ENCODE measurements around the gene CATSPERZ.
"Not testable (repeated sequence)": the region's sequence is repeated elsewhere in the genome, so short reads cannot be mapped to it uniquely, and the experiment has no call there.

The CATSPERZ gene

DNA sequence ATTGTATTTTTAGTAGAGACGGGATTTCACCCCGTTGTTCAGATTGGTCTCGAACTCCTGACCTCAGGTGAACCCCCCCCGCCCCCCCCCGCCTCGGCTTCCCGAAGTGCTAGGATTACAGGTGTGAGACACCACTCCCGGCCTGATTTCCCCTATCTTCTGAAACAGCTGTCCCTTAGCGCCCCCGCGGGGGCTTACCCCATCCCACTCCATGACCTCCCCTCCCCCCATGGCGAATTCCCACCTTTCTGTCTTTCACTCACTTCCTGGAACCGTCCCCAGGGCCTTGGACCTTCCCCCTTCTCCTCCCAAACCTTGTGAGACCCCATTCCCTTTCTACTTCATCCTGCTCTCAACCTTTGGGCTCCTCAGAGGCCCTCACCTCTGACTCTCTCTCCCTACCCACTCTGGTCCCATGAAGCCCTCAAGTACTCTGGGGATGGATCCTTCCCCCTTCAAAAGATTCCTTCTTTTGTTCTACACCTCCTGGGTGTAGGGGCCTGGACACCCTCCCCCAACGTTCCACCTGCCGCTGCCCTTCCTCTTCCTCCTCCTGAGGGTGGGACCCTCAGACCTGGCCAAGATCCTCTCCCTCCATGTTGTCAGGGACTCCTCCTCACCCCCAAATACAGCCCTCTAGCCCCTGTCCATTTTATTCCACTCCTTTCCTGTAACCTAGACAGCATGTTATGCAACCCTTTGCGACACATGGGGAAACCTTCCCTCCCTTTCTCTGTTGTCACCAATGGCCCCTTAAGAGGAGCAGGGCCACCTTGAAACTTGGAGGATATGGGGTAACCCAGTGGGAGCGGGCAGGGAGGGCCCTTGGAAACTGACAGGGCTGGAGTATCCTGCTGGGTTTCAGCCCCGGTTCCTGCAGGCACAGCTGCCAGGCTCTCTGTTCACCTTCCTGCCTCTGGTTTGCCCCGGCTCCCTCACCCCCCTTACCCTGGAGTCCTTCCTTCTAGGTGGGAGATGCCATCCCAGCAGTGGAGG lies 18.9 kb downstream of the CATSPERZ start:
- no peak for DNase-seq (ENCODE audit: low read depth in 3 of 3, low spot score in 1 of 3)

DNA sequence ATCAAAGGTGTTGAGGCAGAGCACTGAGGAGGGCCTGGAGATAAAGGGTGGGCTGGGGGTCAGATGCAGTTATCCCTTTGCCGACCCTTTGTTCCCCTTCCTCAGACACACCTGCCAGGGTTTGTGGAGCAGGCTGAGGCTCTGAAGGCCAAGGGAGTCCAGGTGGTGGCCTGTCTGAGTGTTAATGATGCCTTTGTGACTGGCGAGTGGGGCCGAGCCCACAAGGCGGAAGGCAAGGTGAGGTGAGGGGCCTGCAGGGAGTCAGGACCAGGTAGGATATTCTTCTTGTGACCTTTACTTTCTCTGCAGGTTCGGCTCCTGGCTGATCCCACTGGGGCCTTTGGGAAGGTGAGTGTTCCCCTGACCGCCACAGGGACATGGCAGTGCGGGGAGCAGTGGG lies 20.4 kb downstream of the CATSPERZ start:
- no peak for DNase-seq (ENCODE audit: low read depth in 3 of 3, low spot score in 1 of 3)

DNA sequence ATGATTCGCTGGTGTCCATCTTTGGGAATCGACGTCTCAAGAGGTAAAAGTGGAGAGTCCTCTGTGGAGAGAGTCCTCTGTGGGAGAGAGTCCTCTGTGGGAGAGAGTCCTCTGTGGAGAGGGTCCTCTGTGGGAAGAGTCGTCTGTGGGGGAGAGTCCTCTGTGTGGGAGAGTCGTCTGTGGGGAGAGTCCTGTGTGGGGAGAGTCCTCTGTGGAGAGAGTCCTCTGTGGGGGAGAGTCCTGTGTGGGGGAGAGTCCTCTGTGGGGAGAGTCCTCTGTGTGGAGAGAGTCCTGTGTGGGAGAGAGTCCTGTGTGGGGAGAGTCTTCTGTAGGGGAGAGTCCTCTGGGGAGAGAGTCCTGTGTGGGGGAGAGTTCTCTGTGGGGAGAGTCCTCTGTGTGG lies 20.9 kb downstream of the CATSPERZ start:
- no peak for DNase-seq (ENCODE audit: low read depth in 3 of 3, low spot score in 1 of 3)

DNA sequence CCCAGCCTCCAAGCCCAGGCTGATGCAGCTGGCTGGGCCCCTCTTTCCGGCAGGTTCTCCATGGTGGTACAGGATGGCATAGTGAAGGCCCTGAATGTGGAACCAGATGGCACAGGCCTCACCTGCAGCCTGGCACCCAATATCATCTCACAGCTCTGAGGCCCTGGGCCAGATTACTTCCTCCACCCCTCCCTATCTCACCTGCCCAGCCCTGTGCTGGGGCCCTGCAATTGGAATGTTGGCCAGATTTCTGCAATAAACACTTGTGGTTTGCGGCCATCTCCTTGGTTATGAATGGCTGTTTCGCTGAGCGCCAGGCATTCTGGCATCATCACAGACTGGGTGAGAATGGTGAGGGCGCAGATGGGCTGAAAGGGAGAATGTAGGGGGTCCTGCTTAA lies 21.4 kb downstream of the CATSPERZ start:
- DNase-seq (ENCODE audit: low read depth in 3 of 3, low spot score in 1 of 3): no peak

DNA sequence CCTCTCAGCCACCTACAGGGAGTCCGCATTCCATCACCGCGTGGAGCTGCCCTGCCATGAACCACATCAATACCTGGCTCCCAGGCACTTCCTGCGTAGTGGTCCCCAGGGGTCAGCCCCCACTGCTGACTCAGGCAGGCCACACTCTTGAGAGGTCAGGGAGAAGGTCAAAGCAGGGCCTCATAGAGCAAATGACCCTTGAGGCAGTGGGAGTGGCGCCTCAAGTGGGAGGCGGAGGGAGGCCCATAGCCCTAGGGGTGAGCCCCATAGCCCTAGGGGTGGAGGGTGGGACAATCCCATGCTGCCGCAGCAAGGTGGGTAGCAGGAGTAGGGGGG lies 22.7 kb downstream of the CATSPERZ start:
- DNase-seq (ENCODE audit: low read depth in 3 of 3, low spot score in 1 of 3): no peak

DNA sequence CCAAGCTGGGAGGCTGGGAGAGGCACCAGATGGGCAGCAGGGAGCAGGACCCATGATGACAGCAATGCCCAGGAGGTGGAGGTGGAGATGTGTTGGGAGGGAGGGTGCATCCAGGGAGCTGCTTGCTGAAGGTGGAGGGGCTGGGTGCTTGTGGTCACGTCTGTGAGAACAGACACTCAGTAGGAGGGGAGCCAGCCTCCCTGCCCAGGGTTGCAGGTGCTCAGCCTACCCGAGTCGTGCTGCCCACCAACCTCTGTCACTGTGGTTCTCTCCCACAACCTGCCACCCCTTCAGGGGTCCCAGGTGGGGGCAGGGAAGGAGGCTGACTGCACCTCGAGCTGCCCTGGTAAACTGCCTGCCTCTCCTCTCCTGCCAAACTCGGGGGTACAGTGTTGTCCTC lies 23.2 kb downstream of the CATSPERZ start:
- no peak for DNase-seq (ENCODE audit: low read depth in 3 of 3, low spot score in 1 of 3)

DNA sequence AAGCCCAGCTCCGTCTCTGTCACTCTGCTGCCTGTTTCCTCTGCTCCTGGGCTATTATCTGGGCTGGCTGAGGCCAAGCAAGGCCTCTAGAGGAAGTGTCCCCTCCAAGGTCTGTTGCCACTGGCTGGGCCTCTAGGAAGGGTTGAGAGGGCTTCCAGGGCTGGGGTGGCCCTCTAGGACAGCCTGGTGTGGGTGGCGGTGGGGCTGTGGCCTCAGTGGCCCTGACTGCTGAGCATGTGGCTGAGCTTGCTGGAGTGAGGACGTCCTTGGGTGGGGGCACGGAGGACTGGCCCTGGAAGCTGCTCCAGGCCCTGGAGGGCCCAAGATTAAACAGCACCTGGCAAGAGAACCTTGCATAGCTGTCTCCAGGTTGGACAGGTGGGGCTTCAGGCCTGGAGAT lies 23.8 kb downstream of the CATSPERZ start:
- not testable (repeated sequence) for DNase-seq (ENCODE audit: low read depth in 3 of 3, low spot score in 1 of 3)

DNA sequence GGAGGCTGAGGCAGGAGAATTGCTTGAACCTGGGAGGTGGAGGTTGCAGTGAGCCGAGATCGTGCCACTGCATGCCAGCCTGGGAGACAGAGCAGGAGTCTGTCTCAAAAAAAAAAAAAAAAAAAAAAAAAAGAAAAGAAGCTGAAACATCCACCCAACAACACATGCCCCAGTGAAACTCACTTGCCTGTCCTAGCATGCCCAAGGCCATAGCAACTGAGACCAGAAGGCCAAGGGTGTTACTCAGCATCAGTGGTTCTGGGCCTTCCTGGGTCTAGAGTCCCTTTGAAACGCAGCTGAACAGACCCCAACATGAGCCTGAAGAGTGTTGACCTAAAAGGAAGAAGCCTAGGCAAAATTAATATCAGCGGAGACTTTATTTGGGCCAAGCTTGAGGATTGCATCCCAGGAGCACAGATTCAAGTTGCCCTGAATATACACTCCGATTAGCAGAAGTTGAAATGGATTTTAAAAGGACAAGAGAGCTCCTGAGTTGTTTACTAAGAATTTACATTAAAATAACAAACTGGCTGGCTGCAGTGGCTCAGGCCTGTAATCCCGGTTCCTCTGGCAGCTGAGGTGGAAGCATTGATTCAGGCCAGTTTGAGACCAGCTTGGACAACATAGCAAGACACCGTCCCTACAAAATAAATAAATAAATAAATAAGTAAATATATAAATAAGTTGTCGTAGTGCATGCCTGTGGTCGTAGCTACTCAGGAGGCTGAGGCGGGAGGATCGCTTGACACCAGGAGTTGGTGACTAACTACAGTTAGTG lies 24.7 kb downstream of the CATSPERZ start:
- no peak for DNase-seq (ENCODE audit: low read depth in 3 of 3, low spot score in 1 of 3)

DNA sequence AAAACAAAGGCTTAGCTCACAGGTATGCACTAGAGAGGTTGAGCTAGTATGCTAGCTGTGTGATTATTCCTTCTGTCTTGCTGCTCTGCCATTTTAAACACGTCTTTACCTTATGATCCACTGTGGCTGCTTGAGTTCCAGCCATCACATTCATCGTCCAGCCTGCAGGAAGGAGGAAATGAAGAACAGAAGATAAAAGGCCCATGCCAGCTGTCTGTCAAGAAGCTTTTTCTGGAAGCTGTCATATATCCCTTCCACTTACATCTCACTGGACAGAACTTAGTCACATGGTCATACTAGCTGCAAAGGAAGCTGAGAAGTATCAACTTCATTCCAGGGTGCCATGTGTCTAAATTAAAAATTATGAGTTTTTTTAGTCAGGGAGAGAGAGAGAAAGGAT lies 27.2 kb downstream of the CATSPERZ start:
- no peak for DNase-seq (ENCODE audit: low read depth in 3 of 3, low spot score in 1 of 3)

DNA sequence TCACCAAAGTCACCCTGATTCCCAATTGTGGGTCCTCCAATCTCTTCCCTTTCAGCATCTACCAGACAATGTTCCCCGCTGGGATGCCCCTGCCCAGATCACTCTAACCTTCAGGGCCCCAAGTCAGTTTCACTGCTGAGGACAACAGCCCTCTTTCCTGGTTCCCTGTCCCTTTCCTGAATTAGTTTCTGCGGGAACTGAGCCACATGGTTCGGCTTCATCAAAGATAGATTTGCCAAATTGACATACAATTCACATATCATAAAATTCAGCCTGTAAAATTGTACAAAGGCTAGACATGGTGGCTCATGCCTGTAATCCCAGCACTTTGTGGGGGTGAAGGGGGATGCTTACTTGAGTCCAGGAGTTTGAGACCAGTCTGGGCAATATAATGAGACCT lies 27.8 kb downstream of the CATSPERZ start:
- DNase-seq (ENCODE audit: low read depth in 3 of 3, low spot score in 1 of 3): no peak

DNA sequence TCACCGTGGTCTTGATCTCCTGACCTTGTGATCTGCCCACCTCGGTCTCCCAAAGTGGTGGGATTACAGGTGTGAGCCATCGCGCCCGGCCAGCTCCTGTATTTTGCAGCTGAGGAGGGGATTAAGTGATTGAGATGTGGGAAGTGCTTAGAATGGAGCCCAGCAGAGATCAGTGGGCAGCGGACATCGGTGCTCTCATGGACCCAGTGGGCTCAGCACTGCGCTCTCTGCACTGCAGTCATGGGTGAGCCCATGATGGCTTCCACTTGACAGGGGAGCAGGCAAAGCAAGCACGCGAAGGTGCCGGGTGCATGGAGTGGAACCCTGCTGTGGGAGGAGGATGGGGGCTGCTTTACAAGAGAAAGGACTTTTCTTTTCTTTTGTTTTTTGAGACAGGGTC lies 30.7 kb downstream of the CATSPERZ start:
- DNase-seq (ENCODE audit: low read depth in 3 of 3, low spot score in 1 of 3): no peak

DNA sequence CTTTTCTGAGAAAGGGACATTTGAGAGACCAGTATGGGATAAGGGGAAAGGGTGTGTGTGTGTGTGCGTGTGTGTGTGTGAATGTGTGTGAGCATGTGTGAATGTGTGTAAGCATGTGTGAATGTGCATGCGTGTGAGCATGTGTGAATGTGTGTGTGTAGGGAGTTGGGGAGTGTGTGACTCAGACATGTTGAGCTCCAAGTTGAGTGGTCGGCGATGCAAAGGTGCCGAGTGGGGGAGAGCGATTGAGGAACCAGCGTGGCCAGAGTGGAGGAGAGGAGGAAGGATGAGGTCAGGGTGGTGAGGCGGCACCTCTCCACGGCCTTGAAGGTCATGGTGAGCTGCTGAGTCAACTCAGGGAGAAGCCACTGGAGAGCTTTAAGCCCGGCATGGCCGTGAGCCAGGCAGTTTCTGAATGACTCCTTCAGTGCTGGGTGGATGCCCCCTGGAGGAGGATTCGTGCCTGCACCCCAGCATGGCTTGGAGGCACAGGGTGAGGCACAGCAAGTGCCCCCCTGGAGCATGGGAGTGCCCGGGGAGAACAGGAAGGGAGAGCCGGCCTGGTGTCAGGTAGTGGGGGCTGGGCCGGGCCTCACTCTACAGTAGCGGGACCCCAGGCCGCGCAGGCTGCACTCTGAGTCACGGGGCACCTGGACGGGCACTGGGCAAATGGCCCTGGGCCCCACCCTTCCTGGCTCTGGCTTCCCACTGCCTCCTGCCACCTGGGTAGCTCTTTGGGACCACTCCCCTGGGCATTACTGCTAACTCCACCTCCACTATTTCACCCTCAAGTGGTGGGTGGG lies 31.6 kb downstream of the CATSPERZ start:
- peak in 2 of 3 donors; percentile 23 to 34 for DNase-seq (ENCODE audit: low read depth in 3 of 3, low spot score in 1 of 3)

DNA sequence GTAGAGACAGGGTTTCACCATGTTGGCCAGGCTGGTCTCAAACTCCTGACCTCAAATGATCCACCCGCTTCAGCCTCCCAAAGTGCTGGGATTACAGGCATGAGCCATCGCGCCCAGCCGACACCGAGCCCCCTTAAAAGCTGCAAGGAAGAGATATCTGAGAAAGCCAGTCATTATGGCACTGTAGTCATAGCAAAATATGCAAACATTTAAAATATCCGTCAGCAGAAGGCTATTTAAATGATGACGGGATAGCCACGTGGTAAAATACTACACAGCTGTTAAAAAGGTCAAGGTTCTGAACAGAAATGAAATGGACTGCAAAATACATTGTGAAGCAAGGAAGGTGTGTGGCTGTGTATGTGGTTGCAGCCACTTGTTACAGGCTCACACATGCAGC lies 33.4 kb downstream of the CATSPERZ start:
- DNase-seq (ENCODE audit: low read depth in 3 of 3, low spot score in 1 of 3): no peak

DNA sequence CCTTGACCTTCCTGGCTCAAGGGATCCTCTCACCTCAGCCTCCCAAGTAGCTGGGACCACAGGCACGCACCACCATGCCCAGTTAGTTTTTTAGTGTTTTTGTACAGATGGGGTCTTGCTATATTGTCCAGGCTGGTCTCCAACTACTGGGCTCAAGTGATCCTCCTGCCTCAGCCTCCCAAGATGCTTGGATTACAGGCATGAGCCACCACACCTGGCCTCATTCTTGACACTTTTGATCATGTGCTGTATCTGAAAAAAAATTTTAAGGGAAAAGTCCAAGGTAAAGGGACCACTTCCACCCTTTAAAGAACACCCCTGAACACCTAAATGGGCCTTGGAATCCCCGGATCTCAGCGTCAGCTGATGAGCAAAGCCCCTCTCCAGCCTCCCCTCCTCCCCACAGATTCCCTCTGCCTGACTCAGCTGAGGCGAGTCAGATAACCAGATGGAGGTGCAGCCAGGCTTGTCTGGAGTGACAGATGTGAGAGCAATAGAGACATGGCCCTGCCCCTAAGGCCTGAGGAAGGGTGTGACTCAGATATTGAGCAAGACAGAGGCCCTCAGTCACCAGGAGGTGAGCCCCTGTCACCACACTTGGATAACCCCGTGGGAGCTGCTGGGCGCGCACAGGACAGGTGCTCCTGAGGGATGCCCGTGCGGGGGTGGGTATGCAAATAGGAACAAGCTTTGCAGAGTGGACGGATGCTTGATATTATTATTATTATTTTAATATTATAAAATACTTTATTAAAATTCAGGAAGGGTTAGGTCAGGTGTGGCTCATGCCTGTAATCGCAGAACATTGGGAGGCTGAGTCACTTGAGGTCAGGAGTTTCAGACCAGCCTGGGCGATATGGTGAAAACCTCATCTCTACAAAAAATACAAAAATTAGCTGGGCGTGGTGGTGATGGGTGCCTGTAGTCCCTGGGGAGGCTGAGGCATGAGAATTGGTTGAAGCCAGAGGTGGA lies 34.9 kb downstream of the CATSPERZ start:
- no peak for DNase-seq (ENCODE audit: low read depth in 3 of 3, low spot score in 1 of 3)

DNA sequence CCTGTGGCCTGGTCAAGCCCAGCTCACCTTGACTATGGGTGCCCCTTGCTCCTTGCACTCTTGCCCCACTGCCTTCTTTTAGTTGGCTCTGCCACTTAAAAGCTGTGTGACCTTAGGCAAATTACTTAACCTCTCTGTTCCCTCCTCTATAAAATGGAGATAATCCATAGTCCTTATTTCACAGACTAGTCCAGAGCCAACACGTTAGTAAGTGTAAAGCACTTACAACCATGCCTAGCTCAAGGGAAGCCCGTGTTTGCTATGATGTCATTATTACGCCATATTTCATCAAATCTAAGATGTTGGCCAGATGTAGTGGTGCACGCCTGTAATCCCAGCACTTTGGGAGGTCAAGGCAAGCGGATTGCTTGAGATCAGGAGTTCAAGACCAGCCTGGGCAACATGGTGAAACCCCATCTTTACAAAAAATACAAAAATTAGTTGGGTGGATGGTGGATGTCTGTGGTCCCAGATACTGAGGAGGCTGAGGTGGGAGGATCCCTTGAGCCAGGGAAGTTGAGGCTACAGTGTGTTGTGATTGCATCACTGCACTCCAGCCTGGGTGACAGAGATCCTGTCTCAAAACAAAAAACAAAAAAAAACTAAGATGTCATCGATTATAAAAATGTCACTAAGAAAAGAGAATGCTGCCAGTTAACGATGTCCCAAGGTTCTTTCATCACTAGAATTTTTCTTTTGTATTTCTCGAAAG lies 37.5 kb downstream of the CATSPERZ start:
- no peak for DNase-seq (ENCODE audit: low read depth in 3 of 3, low spot score in 1 of 3)

DNA sequence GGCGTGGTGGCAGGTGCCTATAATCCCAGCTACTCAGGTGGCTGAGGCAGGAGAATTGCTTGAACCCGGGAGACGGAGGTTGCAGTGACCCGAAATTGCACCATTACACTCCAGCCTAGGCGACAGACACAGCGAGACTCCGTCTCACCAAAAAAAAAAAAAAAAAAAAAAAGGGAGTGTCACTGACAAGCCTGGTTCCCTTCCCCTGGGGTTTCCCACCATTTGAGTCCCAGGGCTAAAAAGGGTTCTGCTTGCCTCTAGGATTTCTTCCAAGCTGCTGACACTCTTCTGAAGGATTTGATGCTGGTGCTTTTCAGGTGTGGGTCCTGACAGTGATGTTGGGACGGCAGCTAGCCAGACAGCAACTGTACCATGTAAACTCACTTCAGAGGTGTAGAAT lies 38.6 kb downstream of the CATSPERZ start:
- DNase-seq (ENCODE audit: low read depth in 3 of 3, low spot score in 1 of 3): no peak

DNA sequence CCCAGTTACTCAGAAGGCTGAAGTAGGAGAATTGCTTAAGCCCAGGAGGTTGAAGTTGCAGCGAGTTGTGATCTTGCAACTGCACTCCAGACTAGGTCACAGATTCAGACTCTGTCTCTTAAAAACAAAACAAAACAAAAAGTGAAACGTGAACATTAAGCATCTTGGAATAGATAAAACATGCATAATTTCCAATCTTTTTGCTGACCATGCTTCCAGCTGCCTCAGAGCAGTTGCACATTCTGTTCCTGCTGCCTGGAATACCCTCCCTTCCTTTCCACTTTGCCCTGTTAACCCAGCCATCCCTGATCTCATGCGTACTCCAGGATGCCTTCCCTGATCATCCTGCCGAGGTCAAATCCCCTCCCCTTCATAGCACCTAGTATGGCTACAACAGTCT lies 39.1 kb downstream of the CATSPERZ start:
- no peak for DNase-seq (ENCODE audit: low read depth in 3 of 3, low spot score in 1 of 3)

DNA sequence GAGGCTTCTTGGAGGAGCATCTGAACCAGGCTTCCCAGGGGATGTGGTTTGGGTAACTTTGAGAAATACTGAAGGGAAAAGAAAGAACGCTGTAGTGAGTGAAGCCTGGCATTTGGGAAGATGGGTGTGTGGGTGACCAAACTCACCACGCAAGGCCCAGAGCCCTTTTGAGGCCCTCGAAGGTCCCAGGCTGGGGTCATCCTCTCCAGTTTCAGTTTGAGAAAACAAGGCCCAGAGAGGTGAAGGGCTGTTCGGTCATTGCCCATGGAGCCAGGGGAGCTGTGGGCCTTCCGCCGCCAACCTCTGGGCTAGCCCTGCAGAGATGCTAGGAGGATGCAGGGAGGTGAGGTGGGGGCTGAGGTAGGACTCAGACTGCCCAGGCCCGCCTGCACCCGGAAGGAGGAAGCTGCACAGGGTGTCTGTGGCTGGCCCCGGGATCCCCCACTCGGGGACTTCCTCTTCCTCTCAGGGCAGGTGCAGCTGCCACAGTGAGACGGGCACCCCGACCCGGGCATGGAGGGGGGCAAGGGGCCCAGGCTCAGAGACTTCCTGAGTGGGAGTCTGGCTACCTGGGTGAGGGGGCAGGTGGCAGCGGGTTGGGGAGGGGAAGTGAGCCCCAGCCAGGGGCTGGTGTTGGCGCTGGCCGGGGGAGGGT lies 39.7 kb downstream of the CATSPERZ start, which contains the start of gene CCDC88B:
Gene CCDC88B, plus strand, starts transcription at position 451 of the 655 bp plus-strand sequence. Its CDS starts 63 bp downstream, at position 514.
- peak; percentile 64 to 84 (median 70) for DNase-seq (ENCODE audit: low read depth in 3 of 3, low spot score in 1 of 3)
